Measurements from ENCODE around the gene UNC5A.

UNC5A gene

DNA sequence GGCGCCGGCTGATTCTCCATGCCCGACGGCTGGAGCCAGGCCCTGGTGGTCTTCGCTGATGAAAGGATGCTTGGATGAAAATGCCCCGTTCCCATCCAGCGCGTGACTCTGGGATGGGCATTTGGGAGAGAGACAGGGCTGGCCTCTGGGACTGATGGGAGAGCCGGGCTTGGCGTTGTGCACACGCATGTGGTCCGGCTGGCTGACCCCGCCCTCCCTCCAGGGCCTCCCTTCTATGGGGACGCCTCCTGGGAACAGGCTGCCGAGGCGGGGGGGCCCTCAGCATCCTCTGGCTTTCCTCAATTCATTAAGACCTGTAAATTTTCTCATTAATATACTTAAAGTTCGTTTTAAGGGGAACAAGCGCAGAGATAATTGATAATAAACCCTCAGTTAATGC is 36.8 kb downstream of the UNC5A start:
- no peak for FAIRE-seq

DNA sequence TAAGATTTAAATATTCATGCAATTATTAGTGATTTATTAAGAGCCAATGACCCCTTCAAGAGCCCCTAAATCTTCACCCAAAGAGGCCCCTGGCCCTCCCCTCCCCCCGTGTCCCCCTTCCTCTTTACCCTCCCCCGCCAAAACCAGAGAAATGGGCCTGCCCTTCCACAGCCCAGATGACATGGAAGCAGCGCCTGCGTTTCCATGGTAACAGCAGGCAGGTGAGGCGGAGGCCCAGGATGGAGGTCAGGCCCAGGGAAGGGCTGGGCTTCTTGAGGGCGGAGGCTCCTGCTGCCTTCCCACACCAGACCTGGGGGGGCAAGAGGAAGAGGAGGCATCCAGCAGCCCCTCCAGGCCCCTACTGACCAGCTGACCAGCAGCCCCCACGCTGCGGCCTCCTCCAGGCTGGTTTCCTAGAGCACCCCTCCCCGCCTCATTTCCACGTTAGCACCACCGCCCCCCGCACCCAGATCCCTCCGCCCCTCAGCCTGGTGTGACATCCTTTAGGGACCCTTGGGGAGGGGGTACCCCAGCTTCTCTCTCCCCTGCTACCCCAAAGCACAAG is 37.4 kb downstream of the UNC5A start:
- FAIRE-seq = no peak

DNA sequence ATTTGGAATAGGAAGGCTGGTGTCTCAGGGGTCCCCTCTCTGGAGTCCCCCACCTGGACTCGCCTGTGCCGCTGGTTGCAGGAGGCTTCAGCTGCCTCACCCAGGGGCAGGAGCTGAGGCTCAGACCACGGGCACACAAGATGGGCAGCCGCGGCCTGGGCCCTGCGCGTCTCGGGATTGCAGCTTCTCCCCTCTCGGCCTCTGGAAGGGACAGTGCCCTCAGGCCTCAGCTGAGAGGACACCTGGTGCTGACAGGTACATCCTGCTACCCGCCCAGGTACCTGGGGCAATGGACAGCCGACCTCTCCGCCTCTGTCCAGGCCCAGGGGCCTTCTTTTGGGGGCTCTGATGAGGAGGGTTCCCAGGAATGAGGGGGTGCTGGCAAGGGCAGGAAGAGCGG is 38.3 kb downstream of the UNC5A start:
- no peak for FAIRE-seq

DNA sequence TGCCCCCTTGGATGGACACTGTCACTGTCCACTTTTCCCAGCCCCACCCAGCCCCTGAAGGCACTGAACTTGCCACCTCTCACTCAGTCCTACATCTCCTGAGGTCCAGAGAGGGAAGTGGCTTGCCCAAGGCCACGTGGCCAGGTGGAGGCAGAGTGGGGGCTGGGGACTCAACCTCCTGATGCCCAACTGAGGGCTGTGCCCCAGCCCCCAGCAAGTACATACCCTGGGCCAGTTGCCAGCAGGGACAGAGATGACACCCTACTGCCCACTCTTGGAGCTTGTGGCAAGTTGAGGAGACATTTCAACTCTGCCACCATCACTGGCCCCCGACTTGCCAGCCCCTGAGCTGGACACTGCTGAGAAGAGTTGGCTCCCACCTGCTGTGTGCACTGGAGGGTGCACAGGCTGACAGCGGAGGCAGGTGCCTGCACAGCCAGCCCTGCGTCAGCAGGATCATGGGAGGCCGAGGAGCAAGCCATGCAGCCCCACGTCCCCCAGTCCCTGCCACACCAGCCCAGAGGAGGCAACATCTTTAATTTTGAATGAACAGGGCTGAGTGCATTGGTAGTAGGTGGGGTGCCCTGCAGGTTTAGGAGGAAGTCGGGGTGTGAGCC is 39.4 kb downstream of the UNC5A start:
- FAIRE-seq = no peak

DNA sequence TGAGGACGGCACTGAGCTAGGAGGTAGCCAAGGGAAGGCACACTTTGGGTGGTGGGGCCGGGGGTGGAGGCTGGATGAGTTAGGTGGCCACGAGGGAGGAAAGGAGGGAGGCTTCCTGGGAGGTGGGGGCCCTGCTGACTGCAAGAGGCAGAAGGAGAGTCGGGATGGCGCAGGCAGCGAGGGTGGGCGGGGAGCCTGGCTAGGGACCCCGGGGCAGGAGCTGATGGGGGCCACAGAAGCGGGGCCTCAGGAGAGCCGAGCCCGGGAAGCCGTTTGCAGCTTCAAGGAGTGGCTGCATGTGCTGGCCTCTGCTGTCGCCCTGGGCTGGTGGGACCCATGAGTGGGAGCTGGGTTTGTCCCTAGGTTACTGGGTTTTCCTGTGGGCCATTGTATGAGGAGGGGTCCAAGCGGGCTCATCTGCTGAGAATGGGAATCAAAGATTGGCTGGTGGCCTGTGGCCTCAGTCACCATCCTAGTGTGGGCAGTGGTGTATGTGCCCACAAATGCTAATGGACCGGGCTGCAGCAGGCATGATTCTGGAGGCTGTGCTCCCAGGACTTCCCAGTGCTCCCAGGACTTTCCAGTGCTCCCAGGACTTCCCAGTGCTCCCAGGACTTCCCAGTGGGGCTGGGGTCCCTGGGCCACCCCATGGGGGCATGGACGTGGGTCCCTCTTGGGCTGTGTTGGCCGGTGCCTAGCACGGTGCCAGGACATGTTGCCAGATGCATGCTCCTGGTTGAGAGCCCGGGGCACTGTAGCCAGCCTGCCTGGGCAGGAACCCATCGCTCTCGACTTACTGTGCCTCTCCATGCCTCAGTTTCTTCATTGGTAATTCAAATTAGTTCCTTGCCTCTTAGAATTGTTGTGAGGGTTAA is 40.2 kb downstream of the UNC5A start:
- no peak for FAIRE-seq

DNA sequence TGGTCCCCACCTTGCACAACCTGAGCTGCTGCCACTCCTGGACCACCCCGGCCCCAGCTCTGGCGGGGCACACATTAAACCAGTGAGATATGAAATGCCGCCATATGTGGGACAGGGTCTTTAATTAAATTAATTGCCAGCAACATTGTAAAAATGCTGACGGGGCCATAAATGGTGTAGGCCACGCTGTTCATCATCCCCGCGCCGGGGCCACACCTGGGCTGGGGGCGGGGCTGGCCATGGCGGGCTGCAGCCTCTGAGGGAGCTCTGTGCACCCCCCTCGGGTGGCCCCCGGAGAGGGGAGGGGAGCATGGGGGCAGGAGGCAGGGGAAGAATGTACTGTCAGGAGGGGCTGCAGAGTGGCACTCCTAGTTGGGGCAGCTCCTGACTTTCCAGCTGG is 41.0 kb downstream of the UNC5A start:
- no peak for FAIRE-seq

DNA sequence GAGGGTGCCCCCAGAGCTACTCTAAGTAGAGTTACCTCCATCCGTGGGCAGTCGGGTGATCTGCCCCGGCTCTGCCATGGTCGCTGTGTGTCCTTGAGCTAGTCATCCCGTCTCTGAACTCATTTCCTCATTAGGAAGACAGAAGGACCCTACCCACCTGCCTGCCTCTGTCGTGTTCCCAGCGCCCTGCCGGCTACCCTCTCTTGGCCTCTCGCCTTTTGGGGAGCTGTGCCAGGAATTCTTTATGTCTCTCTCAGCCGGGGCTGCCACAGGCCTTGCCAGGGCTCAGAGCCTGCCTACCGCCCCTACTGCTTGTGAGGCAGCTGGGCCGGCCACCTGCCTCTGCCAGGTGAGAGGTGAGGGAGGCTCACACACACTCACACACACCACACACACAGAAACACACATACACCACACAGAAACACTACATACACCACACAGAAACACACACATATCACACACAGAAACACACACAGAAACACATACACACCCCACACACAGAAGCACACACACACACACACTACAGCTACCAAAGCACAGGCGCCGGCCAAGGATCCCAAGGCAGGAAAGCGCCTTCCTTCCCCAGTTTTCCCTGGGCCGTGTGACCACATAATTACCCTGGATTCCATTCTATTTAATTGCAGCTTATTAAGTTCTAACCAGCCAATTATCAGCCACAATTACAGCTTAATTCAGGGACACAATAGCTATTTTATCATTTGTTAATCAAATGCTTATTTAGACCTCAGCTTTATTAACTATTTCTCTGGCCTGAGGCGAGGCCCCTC is 41.7 kb downstream of the UNC5A start:
- no peak for FAIRE-seq

DNA sequence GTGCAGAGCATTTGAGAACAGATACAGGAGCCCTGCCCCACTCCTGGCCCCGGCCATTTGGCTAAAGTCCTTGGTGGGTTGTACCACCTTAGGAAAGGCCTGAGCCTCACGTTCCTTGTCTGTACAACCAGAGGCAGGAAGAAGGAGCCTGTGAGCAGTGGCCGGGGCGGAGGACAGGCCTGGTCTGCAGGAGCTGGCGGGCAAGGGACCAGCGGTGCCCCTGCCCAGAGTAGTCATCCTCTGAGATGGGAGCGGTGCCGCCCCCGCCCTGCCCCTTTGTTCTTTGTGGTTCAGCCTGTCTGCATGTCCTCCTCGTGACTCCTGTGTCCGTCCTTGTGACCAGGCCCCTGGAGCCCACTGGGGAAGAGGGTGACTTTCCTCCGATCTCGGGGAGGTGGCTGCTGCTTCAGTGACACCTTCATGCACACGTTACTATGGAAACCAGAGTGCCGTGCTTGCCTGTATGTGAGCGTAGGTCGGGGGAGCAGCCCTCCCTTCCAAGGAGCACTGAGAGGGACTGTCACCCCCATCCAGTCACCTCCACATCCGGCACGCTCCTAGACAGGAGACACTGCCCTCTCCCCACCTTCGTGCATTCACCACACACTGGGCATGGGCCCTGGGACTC is 42.9 kb downstream of the UNC5A start:
- no peak for FAIRE-seq

DNA sequence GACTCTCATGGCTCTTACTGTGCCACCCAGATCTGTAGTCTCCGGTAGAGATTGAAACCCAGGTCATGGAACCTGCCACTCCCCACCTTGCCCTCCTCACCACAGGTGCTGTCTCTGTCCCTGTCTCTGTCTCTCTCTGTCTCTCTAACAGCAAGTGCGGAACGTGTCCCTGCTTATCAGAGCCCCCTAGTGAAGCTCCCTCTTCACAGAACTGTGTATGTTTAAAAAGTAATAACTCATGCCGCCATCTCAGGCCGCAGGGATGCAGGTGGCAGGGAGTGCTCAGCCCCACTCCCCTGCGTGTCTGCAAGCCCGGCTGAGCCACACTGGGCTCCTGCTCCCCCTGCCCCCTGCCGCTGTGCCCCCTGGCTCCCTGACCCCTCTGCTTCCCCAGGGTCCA is 43.8 kb downstream of the UNC5A start:
- no peak for FAIRE-seq

DNA sequence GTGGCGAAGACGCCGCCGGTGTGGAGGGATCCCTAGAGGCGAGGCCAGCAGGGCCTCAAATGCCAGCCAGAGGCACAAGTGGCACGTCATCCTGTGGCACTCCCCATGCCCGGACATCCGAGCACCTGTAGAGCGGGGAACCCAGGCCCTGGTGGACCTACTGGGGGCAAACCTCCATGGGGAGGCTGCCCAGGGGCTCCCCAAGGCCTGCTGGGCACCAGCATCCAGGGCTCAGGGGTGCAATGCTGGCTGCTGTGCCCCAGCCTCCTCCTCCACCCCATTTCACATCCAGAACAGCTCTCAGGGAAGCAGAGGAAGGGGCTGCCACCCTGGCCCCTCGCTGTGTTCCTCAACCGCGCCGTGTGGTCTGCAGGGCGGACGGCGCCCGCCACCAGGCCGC is 45.2 kb downstream of the UNC5A start:
- no peak for FAIRE-seq

DNA sequence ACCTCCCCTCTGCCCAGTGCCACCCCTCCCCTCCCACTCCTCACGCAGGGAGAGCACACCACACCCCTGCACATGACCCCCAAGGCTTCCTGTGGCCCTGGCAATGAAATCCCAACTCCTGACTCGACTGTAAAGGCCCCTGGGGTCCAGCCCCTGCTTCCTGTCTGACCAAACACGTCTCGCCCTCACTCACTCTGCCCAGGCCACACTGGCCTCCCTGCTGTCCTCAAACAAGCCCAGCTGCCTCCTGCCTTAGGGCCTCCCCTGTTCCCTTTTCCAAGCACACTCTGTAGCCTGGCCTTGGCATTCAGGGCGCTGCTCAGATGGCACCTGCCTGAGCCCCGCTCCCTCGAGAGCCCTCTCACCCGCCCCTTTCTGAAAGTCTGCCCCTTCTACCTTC is 46.4 kb downstream of the UNC5A start:
- no peak for FAIRE-seq

DNA sequence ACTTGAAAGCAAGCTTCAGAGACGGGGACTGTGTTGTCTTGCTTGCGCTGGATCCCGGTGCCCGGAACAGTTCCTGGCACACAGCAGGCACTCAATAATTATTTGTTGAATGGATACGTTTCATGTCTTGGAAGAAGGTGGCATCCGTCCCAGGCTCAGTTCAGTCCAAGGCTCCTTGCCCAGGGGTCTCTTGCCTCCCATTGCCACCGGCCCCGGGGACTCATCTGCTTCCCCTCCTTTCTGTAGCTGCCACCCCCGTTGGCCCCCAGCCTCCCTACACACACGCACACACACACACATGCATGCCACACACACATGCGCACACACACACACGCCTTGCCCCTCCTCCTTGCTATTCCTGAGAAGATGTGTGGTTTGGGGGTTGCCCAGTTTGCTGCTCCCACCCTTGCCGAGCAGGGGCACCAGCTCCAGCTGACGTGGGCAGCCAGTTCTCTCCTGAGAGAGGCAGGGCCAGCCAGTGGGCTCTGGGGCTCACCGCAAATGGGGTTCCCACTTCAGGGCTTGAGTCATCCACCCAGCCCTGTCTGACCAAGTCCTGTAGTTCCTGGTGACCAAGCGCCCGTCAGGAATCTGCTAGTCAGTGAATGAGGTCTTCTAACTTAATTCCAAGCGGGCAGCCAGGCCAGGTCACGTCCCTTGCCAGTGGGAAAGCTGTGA is 47.0 kb downstream of the UNC5A start:
- no peak for FAIRE-seq

DNA sequence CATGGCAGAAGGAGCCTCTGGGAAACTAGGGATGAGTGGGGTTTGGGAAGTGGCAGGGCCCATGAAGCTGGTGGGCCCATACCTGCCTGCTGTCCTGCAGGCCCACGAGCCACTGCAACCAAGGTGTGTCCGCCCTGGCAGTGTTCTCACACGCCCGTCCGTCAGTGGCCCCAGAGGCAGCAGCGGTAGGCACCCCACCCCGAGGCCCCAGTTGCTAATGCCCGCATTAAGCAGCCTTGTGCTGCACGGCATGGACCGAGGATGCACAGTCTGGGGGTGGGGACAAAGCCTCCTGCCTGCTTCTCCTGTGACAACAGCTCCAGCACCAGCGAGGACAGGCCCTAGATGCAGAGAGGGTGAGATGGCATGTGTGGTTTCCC is 47.5 kb downstream of the UNC5A start:
- no peak for FAIRE-seq

DNA sequence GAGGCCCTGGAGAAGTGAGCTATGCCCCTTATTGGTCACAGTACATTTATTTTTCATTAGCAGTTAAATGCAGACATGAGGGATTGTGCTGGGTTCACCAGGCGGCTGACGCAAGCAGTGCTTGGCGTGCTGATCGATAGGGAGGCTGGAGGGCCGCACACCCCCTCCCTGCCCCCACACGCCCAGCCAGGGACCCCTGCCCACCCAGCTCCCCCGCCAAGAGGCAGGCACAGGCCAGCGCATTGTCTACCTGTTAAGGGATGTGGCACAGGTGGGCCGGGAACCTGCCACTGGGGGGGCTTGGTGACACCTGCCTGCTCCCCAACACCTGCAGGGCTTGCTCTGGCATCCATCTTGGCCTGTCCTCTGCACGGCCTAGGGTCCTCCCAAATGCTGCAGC is 49.6 kb downstream of the UNC5A start:
- no peak for FAIRE-seq

DNA sequence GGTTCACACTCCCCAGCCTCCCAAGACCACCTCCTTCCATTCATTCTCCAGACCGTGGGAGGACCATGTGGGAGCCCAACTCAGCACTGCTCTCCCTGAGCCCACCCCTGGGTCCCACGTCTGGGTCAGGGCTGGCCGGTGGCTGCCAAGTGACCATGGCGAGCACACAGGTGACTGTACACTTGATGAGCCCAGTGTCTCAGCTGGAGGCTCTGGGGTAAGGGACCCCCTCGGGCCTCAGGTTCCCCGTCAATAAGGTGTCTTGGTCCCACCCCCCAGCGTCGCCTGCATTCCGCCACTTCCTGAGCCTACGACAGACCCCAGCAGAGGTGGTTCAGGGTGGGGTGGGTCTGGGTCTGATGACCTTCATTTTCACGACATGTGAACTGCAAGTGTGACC is 50.0 kb downstream of the UNC5A start:
- no peak for FAIRE-seq

DNA sequence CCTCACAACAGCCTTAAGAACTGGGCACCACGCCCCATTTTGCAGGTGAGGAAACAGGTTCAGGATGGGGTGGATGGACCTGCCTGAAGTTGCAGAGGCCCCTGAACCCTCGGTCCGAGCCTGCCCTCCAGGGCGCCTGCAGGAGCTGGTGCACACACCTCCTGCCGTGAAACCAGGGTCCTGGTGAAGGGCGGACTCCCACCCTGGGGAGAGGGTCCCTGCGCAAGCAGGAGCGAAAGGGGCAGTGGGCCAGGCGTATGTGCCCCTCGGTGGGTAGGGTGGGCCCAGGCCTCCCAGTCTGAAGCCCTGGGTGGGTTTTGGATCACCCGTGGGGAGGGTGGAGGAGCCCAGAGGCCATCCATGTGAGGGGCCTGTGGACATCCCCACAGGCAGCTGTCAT is 50.9 kb downstream of the UNC5A start:
- FAIRE-seq = no peak

DNA sequence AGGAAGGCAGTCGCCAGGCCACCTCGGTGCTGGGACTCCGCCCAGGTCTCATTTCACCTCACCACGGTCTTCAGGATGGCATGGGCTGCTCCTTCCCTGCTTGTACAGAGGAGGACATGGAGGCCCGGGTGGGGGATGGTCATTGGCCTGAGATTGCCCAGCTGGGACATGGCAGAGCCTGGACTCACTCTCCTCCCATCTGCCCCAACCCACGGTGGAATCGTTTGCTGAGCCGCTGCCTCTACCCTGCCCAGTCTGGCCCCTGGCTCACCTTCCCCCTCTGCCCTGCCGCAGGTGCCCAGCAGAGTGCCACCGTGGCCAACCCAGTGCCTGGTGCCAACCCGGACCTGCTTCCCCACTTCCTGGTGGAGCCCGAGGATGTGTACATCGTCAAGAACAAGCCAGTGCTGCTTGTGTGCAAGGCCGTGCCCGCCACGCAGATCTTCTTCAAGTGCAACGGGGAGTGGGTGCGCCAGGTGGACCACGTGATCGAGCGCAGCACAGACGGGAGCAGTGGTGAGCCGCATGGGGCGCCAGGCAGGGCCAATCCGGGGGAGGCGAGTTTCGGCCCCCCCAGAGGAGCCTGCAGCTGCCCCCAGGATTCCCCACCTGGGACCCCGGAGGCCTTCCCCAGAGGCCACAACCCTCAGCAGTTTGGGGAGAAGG is 52.1 kb downstream of the UNC5A start:
- no peak for FAIRE-seq

DNA sequence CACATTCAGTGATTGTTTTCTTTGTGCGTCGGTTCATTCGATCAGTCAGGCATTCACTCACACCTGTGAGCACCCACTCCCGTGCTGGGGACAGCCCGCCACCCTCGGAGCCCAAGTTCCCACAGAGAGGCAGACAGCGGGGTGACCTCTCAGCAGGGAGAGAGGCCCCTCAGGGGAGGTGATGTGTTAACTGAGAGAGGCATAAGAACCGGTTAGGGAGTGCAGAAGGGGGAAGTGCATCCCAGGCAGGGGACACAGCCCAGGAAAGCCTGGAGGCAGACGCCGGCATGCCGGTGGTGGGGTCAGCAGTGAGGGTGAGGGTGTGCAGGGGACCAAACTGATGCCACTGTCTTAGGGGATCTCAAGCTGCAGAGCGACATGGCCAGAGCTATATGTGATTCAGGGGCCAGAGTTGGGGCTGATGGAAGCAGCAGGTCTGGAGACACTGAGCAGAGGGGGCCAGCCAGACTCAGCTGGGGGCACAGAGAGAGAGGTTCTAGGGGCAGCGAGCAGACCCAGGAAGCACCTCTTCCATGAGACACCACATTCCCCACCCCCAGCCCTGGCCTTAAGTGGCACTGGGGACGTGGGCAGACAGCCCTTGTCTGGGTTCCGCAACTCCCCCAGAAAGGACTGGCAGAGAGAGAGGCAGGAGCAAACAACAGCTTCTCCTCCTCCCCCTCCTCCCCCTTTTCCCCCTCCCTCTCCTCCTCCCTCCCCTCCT is 52.8 kb downstream of the UNC5A start:
- no peak for FAIRE-seq

DNA sequence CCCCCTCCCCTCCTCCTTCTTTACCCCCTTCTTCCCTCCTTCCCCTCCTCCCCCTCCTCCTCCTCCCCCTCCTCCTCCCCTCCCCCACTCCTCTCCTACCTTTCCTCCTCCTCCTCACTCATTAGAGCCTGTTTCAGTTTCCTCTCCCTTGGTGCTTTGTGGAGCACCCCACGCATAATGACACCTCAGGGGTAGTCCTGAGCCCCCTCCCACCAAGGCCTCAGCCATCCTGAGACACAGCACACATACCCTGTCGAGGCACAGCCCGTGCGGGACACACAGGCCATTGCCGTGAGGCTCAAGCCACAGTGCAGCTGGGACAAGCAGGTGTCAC is 53.4 kb downstream of the UNC5A start:
- no peak for FAIRE-seq

DNA sequence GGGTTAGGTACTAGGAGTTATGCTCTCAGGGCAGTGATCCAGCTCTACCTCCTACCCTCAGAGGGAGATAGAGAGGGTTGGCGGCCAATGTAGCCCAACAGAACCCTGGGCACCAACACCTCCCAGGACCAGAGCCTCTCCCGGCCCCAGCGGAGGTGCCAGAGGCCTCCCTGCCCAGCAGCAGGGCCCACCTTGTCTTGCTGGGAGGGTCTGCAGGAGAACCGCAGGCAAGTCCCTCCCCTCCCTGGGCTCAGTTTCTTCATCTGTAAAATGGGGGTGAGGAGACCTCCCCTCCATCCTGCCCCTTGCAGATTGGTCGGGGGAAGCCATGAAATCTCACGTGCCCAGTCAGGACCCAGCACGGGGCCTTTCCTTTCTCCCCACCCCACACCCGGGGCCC is 54.4 kb downstream of the UNC5A start:
- FAIRE-seq = no peak

DNA sequence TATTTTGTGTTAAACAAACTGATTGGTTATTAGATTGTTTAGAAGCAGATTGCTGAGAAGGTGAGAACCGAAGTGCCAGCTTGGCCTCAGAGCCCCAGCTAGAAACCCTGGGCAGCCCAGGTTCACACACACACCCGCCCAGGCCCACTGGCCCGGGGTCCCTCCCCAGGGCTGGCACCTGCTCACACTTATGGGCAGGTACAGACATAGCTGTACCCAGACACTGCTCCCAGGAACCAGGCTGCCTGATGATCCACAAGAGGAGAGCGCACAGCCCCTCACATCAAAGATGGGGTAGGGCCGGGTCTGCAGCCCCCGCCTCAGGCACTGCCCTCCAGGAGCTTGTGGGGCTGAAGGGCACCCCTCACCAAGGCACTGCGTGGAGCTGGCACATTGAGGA is 55.6 kb downstream of the UNC5A start:
- FAIRE-seq = no peak
